ENCODE data around the gene GIPC3.
A peak's percentile ranks its signal among the peaks of the same experiment; 100 is the strongest.

GIPC3 gene

GRCh38 chr19:3612901-3613741 lies 27.8 kb downstream of the GIPC3 start:
- DNase-seq (ENCODE audit: insufficient read length, low spot score): no peak
- TF ChIP-seq PAX5 (IDR thresholded peaks at IDR 0.05; ENCODE audit: insufficient read depth, low read length, severe bottlenecking): no peak
- no peak for TF ChIP-seq SPI1 (IDR thresholded peaks at IDR 0.05; ENCODE audit: low read depth, low read length)
- TF ChIP-seq TAF1 (IDR thresholded peaks at IDR 0.05; ENCODE audit: low read depth, low read length): no peak
- TF ChIP-seq POLR2A (IDR thresholded peaks at IDR 0.05; ENCODE audit: low read depth, low read length): no peak
- no peak for TF ChIP-seq POLR2AphosphoS5 (IDR thresholded peaks at IDR 0.05; ENCODE audit: low read depth, low read length)
- TF ChIP-seq POU2F2 (IDR thresholded peaks at IDR 0.05; ENCODE audit: low read depth, low read length): no peak
- FAIRE-seq: no peak

DNA sequence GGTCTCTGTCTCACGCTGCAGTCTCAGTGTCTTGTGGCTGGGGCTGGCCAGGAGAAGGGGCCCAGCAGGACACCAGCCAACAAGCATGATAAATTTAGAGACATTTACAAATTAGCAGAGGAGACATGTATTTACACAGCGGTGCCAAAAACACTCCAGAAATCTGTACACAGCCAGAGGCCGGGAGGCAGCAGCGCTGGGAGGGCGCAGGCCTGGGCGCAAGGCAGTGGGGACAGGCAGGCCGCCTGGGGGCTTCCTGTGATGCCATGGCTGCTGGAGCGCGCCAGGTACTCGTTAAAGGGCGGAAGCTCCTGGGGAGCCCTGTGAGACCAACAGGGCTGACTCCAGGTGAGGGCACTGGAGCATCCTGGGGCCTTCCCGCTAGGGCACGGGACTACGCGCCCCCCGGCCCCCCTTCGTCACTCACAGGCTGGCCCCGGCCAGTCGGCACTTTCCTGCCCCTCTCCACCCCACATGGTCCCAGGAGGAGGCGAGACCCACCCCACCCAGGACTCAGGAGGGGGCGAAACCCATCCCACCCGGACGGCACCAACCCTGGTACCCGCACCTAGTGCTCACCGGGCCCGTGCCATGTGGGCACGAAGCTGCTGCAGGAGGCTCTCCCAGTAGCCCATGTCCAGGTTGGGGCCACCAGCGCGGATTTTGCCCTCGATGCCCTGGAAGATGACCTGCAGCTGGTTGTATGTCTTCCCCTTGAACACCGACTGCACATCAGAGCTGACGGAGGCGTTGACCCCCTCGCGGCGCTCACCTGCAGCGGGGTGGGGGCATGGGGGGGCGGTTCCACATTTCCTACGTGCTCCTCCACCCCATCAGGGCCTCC lies 28.8 kb downstream of the GIPC3 start:
- DNase-seq (ENCODE audit: insufficient read length, low spot score): no peak
- no peak for FAIRE-seq
- TF ChIP-seq PAX5 (IDR thresholded peaks at IDR 0.05; ENCODE audit: insufficient read depth, low read length, severe bottlenecking) (no peak), POLR2AphosphoS5 (IDR thresholded peaks at IDR 0.05; ENCODE audit: low read depth, low read length) (no peak), POU2F2 (IDR thresholded peaks at IDR 0.05; ENCODE audit: low read depth, low read length) (no peak), SPI1 (IDR thresholded peaks at IDR 0.05; ENCODE audit: low read depth, low read length) (no peak), TAF1 (IDR thresholded peaks at IDR 0.05; ENCODE audit: low read depth, low read length) (no peak), POLR2A (IDR thresholded peaks at IDR 0.05; ENCODE audit: low read depth, low read length) (no peak)

GRCh38 chr19:3614858-3615505 lies 29.7 kb downstream of the GIPC3 start:
- FAIRE-seq: no peak

DNA sequence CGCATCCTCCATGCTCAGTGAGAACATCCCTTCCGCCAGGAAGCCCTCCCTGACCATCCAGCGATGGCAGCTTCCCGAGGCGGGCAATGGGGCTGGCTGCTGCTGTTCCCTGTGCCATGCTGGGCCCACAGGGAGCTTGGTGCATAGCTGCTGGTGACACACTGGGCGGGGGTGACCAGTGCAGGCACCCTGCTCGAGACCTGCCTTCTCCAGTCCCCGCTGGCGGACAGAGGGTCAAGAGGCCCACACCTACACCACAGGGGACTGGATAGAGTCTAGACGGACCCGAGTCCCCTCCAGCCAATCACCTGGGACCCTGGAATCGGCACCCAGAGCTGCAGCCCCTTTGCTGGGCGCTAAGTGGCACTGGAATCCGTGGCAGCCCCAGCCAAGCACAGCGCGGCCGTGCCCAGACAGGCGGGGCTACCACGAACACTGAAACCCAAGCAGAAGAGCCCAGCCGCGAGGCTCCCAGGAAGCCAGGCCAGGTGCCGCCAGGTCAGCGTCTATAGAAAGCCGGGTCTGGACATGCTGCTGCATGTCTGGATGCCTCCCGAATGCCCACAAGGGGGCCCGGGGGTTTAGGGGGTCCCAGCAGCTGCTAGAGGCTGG lies 30.4 kb downstream of the GIPC3 start:
- FAIRE-seq (no peak), DNase-seq (ENCODE audit: insufficient read length, low spot score) (no peak)
- TF ChIP-seq TAF1 (IDR thresholded peaks at IDR 0.05; ENCODE audit: low read depth, low read length) (no peak), PAX5 (IDR thresholded peaks at IDR 0.05; ENCODE audit: insufficient read depth, low read length, severe bottlenecking) (no peak), POLR2A (IDR thresholded peaks at IDR 0.05; ENCODE audit: low read depth, low read length) (no peak), POU2F2 (IDR thresholded peaks at IDR 0.05; ENCODE audit: low read depth, low read length) (no peak), POLR2AphosphoS5 (IDR thresholded peaks at IDR 0.05; ENCODE audit: low read depth, low read length) (no peak), SPI1 (IDR thresholded peaks at IDR 0.05; ENCODE audit: low read depth, low read length) (no peak)

More at GRCh38 chr19:3614858-3615505, 29.7 kb downstream of the GIPC3 start:
- TF ChIP-seq POU2F2 (IDR thresholded peaks at IDR 0.05; ENCODE audit: low read depth, low read length): no peak
- no peak for TF ChIP-seq SPI1 (IDR thresholded peaks at IDR 0.05; ENCODE audit: low read depth, low read length)
- TF ChIP-seq POLR2AphosphoS5 (IDR thresholded peaks at IDR 0.05; ENCODE audit: low read depth, low read length): no peak
- TF ChIP-seq TAF1 (IDR thresholded peaks at IDR 0.05; ENCODE audit: low read depth, low read length): no peak
- no peak for DNase-seq (ENCODE audit: insufficient read length, low spot score)

GRCh38 chr19:3617463-3617862 lies 32.2 kb downstream of the GIPC3 start:
- DNase-seq (ENCODE audit: insufficient read length, low spot score): no peak
- no peak for TF ChIP-seq PAX5 (IDR thresholded peaks at IDR 0.05; ENCODE audit: insufficient read depth, low read length, severe bottlenecking)
- no peak for FAIRE-seq

GRCh38 chr19:3618144-3618810 lies 33.0 kb downstream of the GIPC3 start:
- FAIRE-seq (peak; percentile 76), DNase-seq (ENCODE audit: insufficient read length, low spot score) (peak; percentile 99)
- no peak for TF ChIP-seq SPI1 (IDR thresholded peaks at IDR 0.05; ENCODE audit: low read depth, low read length)
- TF ChIP-seq POLR2A (IDR thresholded peaks at IDR 0.05; ENCODE audit: low read depth, low read length): no peak

DNA sequence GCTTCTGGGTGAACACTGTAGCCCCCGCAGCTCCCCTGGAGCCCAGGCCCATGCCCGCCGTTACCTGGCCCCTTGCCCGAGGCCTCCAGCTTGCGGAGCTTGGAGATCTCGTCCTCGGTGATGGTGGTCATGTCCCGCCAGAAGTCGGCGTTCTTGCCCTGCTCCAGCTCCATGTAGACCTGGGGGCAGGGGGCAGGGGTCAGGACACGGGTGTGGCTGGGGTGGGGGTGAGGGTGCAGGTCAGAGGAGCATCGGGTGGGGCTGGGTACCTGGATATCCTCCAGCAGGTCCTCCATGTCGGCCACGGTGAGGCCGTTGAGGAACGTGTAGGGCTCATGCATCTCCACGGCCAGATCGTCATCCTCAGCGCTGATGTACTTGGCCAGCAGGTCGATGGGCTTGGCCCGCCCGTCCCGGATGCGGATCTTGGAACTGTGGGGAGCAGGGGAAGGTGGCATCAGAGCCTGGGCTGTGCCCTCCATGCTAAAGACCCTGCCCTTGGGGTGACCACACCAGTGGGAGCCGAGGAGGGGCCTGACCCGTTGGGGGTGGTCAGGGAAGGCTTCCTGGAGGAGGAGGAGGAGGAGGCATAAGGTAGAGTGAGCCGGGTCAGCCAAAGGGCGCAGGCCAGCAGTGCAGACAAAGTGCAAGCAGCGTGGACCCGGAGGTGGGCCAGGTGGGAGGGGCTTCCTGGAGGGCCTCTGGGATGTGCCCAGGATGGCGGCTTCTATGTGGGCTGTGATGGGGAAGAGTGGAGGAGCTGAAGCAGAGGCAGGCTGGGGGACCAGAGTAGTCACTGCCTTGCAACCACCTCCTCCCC lies 33.7 kb downstream of the GIPC3 start:
- no peak for DNase-seq (ENCODE audit: insufficient read length, low spot score)
- TF ChIP-seq PAX5 (IDR thresholded peaks at IDR 0.05; ENCODE audit: insufficient read depth, low read length, severe bottlenecking) (no peak), POU2F2 (IDR thresholded peaks at IDR 0.05; ENCODE audit: low read depth, low read length) (no peak), POLR2A (IDR thresholded peaks at IDR 0.05; ENCODE audit: low read depth, low read length) (no peak), POLR2AphosphoS5 (IDR thresholded peaks at IDR 0.05; ENCODE audit: low read depth, low read length) (no peak), TAF1 (IDR thresholded peaks at IDR 0.05; ENCODE audit: low read depth, low read length) (no peak), SPI1 (IDR thresholded peaks at IDR 0.05; ENCODE audit: low read depth, low read length) (no peak)
- no peak for FAIRE-seq

DNA sequence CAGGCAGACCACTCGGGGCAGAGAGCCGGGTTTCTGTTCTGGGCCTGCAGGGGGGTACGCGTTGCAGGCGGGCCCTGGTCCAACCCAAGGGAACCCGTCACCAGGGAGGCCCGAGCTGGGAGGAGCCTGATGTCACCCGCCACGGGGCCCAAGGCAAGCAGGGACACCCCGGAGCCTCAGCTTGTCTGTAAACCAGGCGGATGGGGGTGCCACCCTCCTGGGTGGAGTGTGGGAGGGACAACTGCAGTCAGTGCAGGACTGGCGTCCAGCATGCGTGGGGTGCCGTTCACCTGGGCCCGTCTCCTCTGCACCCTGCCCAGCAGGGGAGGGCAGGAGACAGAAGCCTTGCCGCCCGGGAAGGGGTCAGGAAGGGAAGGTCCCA lies 34.3 kb downstream of the GIPC3 start:
- FAIRE-seq: no peak
- TF ChIP-seq POU2F2 (IDR thresholded peaks at IDR 0.05; ENCODE audit: low read depth, low read length) (no peak), SPI1 (IDR thresholded peaks at IDR 0.05; ENCODE audit: low read depth, low read length) (no peak), PAX5 (IDR thresholded peaks at IDR 0.05; ENCODE audit: insufficient read depth, low read length, severe bottlenecking) (no peak), POLR2A (IDR thresholded peaks at IDR 0.05; ENCODE audit: low read depth, low read length) (no peak), POLR2AphosphoS5 (IDR thresholded peaks at IDR 0.05; ENCODE audit: low read depth, low read length) (no peak), TAF1 (IDR thresholded peaks at IDR 0.05; ENCODE audit: low read depth, low read length) (no peak)

More for the DNA sequence above, 34.3 kb downstream of the GIPC3 start:
- no peak for DNase-seq (ENCODE audit: insufficient read length, low spot score)
